ENCODE measurements around the gene FAM174B. TPM values are rescaled to one million over a fixed set of nuclear protein-coding genes. Genes with fewer than 3 reads are reported as not detected.

FAM174B gene
- total RNA-seq, 1 experiment from 2014 or later = 14.4 TPM

GRCh38 chr15:92602267-92602593 lies 53.3 kb downstream of the FAM174B start:
- no peak for DNase-seq (ENCODE audit: low spot score)

- DNase-seq (ENCODE audit: low spot score) = no peak
Measured at GRCh38 chr15:92601592-92602266, 53.8 kb downstream of the FAM174B start.

GRCh38 chr15:92600856-92601255 lies 54.7 kb downstream of the FAM174B start:
- DNase-seq (ENCODE audit: low spot score) = peak; percentile 80

GRCh38 chr15:92599394-92599970 lies 56.1 kb downstream of the FAM174B start:
- DNase-seq (ENCODE audit: low spot score) = no peak

- no peak for DNase-seq (ENCODE audit: low spot score)
Measured at GRCh38 chr15:92597548-92597947, 58.0 kb downstream of the FAM174B start.

GRCh38 chr15:92596623-92597022 lies 59.0 kb downstream of the FAM174B start:
- no peak for DNase-seq (ENCODE audit: low spot score)

GRCh38 chr15:92595506-92596381 lies 59.8 kb downstream of the FAM174B start:
- no peak for DNase-seq (ENCODE audit: low spot score)

GRCh38 chr15:92591275-92591674 lies 64.3 kb downstream of the FAM174B start:
- DNase-seq (ENCODE audit: low spot score) = no peak

GRCh38 chr15:92586966-92587365 lies 68.6 kb downstream of the FAM174B start:
- DNase-seq (ENCODE audit: low spot score) = no peak

GRCh38 chr15:92586383-92586942 lies 69.1 kb downstream of the FAM174B start:
- DNase-seq (ENCODE audit: low spot score) = no peak

GRCh38 chr15:92584105-92584504 lies 71.5 kb downstream of the FAM174B start:
- no peak for DNase-seq (ENCODE audit: low spot score)

GRCh38 chr15:92583096-92584034 lies 72.2 kb downstream of the FAM174B start:
- no peak for DNase-seq (ENCODE audit: low spot score)

- no peak for DNase-seq (ENCODE audit: low spot score)
Measured at GRCh38 chr15:92582206-92582605, 73.4 kb downstream of the FAM174B start.

GRCh38 chr15:92580933-92581445 lies 74.6 kb downstream of the FAM174B start:
- no peak for DNase-seq (ENCODE audit: low spot score)

GRCh38 chr15:92580521-92580920 lies 75.1 kb downstream of the FAM174B start:
- no peak for DNase-seq (ENCODE audit: low spot score)

GRCh38 chr15:92579931-92580470 lies 75.6 kb downstream of the FAM174B start:
- DNase-seq (ENCODE audit: low spot score) = no peak

GRCh38 chr15:92579486-92579885 lies 76.1 kb downstream of the FAM174B start:
- DNase-seq (ENCODE audit: low spot score) = no peak

GRCh38 chr15:92578096-92578835 lies 77.3 kb downstream of the FAM174B start:
- no peak for DNase-seq (ENCODE audit: low spot score)

GRCh38 chr15:92576597-92577200 lies 78.9 kb downstream of the FAM174B start:
- no peak for DNase-seq (ENCODE audit: low spot score)

GRCh38 chr15:92574566-92574965 lies 81.0 kb downstream of the FAM174B start:
- no peak for DNase-seq (ENCODE audit: low spot score)
